ENCODE results near the gene HP1BP3.

DNA sequence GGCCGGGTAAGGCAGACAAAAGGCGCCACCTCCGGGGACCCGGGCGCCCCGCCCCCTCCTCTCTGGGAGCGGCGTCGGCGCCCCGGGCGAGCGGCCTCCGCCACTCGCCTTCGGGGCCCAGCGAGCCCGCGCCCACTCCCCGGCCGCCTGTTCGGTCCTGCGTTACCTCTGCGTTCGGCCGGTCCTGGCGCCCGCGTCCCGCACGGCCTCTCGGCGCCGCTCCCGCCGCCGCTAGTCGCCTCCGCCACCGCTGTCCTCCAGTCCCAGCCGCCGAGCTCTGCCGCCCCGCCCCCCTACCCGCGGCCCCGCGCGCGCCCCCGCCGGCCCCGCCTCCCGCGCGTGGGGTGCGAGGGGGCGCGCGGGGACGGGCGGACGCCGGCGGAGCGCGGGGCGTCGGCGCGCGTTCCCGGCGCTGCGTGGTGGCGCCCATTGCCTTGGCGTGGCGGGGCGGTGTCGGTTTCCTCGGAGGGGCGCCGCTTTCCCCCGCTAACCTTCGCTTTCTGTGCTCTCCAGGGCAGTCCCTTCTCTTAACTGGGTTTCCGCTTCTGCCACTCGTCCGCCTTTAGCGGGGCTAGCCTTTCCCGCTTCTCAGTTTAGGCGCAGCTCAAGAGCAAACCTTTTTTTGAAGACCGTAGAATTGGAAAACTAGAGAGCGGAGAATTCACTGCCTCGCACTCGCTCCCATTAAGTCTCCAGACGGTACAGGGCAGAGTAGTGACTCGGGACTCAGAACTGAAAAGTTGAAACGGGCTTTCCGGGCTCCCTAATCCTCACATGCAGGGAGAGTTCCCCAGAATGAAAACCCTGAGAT is at the start of gene HP1BP3:
- no peak for TF ChIP-seq CTCF (conservative IDR thresholded peaks at IDR 0.05; ENCODE audit: low read length)
- no peak for TF ChIP-seq EZH2phosphoT487 (IDR thresholded peaks at IDR 0.05; ENCODE audit: borderline replicate concordance)
